Measurements from ENCODE around the gene SMIM41.

Gene SMIM41

DNA sequence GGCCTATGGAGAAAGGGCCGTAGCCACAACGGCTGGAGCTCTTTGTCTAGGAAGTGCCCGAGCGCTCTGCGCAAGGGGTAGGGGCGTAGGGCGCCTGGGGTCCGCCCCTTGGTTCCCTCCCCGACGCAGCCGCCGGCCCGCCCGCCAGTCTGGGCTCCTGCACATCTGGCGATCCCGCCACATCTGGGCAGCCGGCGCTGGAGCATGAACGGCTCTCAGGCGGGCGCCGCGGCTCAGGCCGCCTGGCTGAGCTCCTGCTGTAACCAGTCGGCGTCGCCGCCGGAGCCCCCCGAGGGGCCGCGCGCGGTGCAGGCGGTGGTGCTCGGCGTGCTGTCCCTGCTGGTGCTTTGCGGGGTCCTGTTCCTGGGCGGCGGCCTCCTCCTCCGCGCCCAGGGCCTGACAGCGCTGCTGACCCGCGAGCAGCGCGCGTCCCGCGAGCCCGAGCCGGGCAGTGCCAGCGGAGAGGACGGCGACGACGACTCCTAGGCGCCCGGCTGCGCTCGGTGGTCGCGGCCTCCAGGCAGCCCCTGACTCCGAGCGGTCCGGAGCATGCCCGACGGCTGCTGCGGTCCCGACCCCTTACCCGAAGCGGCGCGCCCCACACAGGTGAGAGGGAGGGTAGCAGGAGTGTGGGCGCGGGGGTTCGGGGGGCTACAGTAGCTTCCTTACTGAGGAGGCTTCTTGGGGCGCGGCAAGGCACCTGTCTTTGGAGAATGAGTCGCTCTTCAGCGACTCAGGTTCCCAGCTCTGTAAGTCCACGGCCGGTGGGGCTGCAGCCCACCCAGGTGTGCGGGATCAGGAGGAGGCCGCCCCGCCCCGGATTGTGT, at the start of gene SMIM41:
Gene SMIM41, plus strand, starts transcription at position 129 of the 827 bp plus-strand sequence. Its CDS starts 76 bp downstream, at position 205.
- Mint-ChIP-seq H3K9me3 (no peaks in the 10 kb centered on the region), H3K4me1 (peaks cover 18% of the 10 kb centered on the region), H3K4me3 (no peak within 1 kb of the TSS), H3K27ac (no peak within 1 kb of the TSS), H3K36me3 (ENCODE audit: low read depth) (peaks cover 22% of the 10 kb centered on the region), H3K27me3 (no peaks in the 10 kb centered on the region)
- DNase-seq (no peak), ATAC-seq (no peak)

DNA sequence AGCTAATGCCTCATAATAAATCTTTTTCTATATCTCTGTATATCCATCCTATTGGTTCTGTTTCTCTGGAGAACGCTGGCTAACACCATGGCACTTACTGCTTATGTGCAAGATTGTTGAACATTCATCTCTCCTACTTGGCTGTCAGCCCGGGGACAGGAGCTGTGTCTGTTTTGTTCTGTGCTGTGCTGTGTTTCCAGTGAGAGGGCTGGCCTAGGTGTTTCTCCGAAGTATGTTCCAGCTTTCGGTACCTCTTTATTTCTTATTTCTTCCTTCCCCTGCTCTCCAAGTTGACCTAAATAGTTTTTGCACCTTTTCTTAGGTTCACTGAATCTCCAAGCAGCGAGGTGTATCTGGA, 47.1 kb upstream of the SMIM41 start:
- no peak for ATAC-seq
- peak overlapping the region; percentile 85 for H3K27ac Mint-ChIP-seq
- peak overlapping the region; percentile 78 for H3K4me3 Mint-ChIP-seq

GRCh38 chr12:52032804-52033445, 46.6 kb upstream of the SMIM41 start:
- ATAC-seq: peak; percentile 90
- H3K4me1 Mint-ChIP-seq: peaks cover 49% of the 10 kb centered on the region
- peak overlapping the region; percentile 78 for H3K4me3 Mint-ChIP-seq
- H3K9me3 Mint-ChIP-seq: no peaks in the 10 kb centered on the region
- no peaks in the 10 kb centered on the region for H3K36me3 Mint-ChIP-seq (ENCODE audit: low read depth)
- H3K27ac Mint-ChIP-seq: peak overlapping the region; percentile 85
- peak; percentile 94 for DNase-seq
- H3K27me3 Mint-ChIP-seq: no peaks in the 10 kb centered on the region

More for the DNA sequence above, 47.1 kb upstream of the SMIM41 start:
- Mint-ChIP-seq H3K4me1 (peaks cover 48% of the 10 kb centered on the region), H3K9me3 (no peaks in the 10 kb centered on the region), H3K36me3 (ENCODE audit: low read depth) (no peaks in the 10 kb centered on the region), H3K27me3 (no peaks in the 10 kb centered on the region)
- no peak for DNase-seq

DNA sequence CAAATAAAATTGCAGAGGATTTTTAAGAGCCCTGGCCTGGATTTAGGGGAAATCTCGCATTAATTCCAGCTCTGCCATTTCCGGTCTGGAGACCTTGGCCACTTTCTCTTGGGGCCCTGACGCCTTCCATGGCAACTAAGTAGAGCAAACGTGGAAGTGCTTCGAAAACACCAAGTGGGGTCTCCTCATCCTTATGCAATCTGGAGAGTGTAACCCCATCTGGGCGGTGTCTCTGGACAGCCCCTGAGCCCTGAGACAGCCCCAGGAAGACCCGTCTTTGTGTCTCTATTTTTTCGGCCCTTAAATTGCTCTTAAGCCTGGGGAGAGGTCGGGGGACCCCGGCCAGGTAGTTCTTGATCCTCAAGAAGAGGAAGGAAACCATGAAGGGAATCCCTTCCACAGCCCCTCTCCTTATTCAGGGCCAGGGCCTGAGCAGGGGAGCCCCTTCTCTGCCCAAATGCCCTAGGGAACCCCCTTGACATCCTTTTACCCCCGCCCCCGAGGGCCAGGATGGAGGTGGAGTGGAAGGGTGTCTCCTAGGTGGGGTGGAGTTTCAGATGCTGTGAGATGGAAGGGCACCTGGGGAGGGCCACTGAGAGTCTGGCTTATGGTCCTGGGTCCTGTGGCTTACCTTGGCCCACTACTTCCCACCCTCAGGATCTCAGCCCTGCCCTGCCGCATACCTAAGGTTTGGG, 45.9 kb upstream of the SMIM41 start:
- peak overlapping the region; percentile 78 for H3K4me3 Mint-ChIP-seq
- no peaks in the 10 kb centered on the region for H3K9me3 Mint-ChIP-seq
- H3K36me3 Mint-ChIP-seq (ENCODE audit: low read depth): peaks cover 4% of the 10 kb centered on the region
- peak overlapping the region; percentile 84 for H3K27ac Mint-ChIP-seq
- H3K27me3 Mint-ChIP-seq: no peaks in the 10 kb centered on the region
- DNase-seq (no peak), ATAC-seq (no peak)
- peaks cover 54% of the 10 kb centered on the region for H3K4me1 Mint-ChIP-seq

- DNase-seq (no peak), ATAC-seq (no peak)
- no peak overlapping the region for H3K4me3 Mint-ChIP-seq
- no peak overlapping the region for H3K27ac Mint-ChIP-seq
- H3K4me1 Mint-ChIP-seq: peaks cover 70% of the 10 kb centered on the region
- H3K27me3 Mint-ChIP-seq: no peaks in the 10 kb centered on the region
- no peaks in the 10 kb centered on the region for H3K9me3 Mint-ChIP-seq
- peaks cover 4% of the 10 kb centered on the region for H3K36me3 Mint-ChIP-seq (ENCODE audit: low read depth)
Measured at GRCh38 chr12:52035190-52035589, 44.3 kb upstream of the SMIM41 start.

- Mint-ChIP-seq H3K36me3 (ENCODE audit: low read depth) (peaks cover 7% of the 10 kb centered on the region), H3K27me3 (no peaks in the 10 kb centered on the region), H3K9me3 (no peaks in the 10 kb centered on the region), H3K4me3 (peak overlapping the region; percentile 64), H3K27ac (peak overlapping the region; percentile 35), H3K4me1 (peaks cover 78% of the 10 kb centered on the region)
- ATAC-seq (no peak), DNase-seq (no peak)
Measured at GRCh38 chr12:52035926-52036325, 43.6 kb upstream of the SMIM41 start.

DNA sequence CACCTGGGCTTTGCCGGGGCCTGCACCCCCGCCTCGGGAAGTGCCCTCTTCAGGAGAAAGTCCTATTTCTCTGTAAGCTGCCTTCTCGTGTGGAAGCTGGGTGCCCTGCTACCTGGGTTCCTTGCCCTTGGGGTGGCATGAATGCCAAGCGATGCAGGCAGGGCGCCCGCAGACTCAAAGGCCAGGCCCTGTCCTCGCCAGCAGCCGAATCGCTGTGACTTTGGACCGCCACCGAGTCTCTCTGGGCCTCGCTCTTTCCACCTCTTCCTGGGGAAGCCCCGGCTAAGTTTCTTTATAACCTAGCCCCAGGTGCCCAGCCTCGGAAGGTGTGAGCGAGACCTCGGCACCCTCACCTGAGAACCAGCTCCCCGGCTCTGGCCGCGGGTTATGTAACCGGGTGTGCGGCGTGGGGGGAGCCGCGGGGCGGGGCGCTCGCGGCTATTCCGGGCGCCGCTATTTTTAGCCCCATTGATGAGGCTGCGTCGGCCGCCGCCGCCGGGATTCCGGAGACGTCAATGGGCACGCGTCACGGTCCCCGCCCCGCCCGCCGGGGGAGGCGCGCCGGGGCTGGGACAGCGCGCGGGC, 42.8 kb upstream of the SMIM41 start:
- DNase-seq: peak; percentile 89
- H3K4me1 Mint-ChIP-seq: peaks cover 85% of the 10 kb centered on the region
- H3K4me3 Mint-ChIP-seq: peak overlapping the region; percentile 64
- H3K9me3 Mint-ChIP-seq: no peaks in the 10 kb centered on the region
- H3K27ac Mint-ChIP-seq: no peak overlapping the region
- ATAC-seq: peak; percentile 48
- peaks cover 8% of the 10 kb centered on the region for H3K36me3 Mint-ChIP-seq (ENCODE audit: low read depth)
- H3K27me3 Mint-ChIP-seq: no peaks in the 10 kb centered on the region

GRCh38 chr12:52037248-52037861, 42.1 kb upstream of the SMIM41 start:
- ATAC-seq: peak; percentile 2
- H3K9me3 Mint-ChIP-seq: no peaks in the 10 kb centered on the region
- peak; percentile 48 for DNase-seq
- H3K4me3 Mint-ChIP-seq: peak overlapping the region; percentile 85
- peaks cover 87% of the 10 kb centered on the region for H3K4me1 Mint-ChIP-seq
- H3K36me3 Mint-ChIP-seq (ENCODE audit: low read depth): peaks cover 13% of the 10 kb centered on the region
- no peaks in the 10 kb centered on the region for H3K27me3 Mint-ChIP-seq
- H3K27ac Mint-ChIP-seq: peak overlapping the region; percentile 79

GRCh38 chr12:52038447-52038846, 41.1 kb upstream of the SMIM41 start:
- no peaks in the 10 kb centered on the region for H3K27me3 Mint-ChIP-seq
- H3K27ac Mint-ChIP-seq: peak overlapping the region; percentile 79
- ATAC-seq: no peak
- peaks cover 17% of the 10 kb centered on the region for H3K36me3 Mint-ChIP-seq (ENCODE audit: low read depth)
- DNase-seq: no peak
- H3K9me3 Mint-ChIP-seq: no peaks in the 10 kb centered on the region
- peaks cover 82% of the 10 kb centered on the region for H3K4me1 Mint-ChIP-seq
- H3K4me3 Mint-ChIP-seq: peak overlapping the region; percentile 85

- no peaks in the 10 kb centered on the region for H3K9me3 Mint-ChIP-seq
- DNase-seq (no peak), ATAC-seq (no peak)
- peaks cover 68% of the 10 kb centered on the region for H3K4me1 Mint-ChIP-seq
- H3K27ac Mint-ChIP-seq: no peak overlapping the region
- peaks cover 26% of the 10 kb centered on the region for H3K36me3 Mint-ChIP-seq (ENCODE audit: low read depth)
- no peaks in the 10 kb centered on the region for H3K27me3 Mint-ChIP-seq
- H3K4me3 Mint-ChIP-seq: peak overlapping the region; percentile 40
Measured at GRCh38 chr12:52041035-52041434, 38.5 kb upstream of the SMIM41 start.

DNA sequence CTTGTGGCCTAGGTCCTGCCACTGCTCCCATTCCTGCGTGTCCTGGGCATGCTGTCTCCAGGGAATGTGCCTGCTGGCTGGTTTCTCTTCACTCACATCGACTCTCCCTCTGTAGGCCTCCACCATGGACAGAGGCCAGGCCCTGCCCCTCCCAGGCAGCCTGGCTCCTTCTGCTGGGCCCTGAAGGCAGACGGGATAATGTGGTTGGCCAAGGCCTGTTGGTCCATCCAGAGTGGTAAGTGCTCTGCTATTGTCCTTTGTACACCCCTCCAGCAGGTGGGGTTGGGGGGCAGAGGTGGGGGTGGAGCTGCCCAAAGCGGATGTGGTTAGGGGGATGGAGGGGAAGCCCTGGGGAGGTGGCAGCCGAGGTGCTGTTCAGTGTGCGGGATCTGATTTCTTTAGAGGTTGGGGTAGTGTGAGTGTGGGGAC, 37.8 kb upstream of the SMIM41 start:
- no peaks in the 10 kb centered on the region for H3K9me3 Mint-ChIP-seq
- H3K27me3 Mint-ChIP-seq: no peaks in the 10 kb centered on the region
- H3K4me3 Mint-ChIP-seq: peak overlapping the region; percentile 66
- peaks cover 28% of the 10 kb centered on the region for H3K36me3 Mint-ChIP-seq (ENCODE audit: low read depth)
- H3K4me1 Mint-ChIP-seq: peaks cover 66% of the 10 kb centered on the region
- DNase-seq (peak; percentile 63), ATAC-seq (peak; percentile 38)
- H3K27ac Mint-ChIP-seq: peak overlapping the region; percentile 67

DNA sequence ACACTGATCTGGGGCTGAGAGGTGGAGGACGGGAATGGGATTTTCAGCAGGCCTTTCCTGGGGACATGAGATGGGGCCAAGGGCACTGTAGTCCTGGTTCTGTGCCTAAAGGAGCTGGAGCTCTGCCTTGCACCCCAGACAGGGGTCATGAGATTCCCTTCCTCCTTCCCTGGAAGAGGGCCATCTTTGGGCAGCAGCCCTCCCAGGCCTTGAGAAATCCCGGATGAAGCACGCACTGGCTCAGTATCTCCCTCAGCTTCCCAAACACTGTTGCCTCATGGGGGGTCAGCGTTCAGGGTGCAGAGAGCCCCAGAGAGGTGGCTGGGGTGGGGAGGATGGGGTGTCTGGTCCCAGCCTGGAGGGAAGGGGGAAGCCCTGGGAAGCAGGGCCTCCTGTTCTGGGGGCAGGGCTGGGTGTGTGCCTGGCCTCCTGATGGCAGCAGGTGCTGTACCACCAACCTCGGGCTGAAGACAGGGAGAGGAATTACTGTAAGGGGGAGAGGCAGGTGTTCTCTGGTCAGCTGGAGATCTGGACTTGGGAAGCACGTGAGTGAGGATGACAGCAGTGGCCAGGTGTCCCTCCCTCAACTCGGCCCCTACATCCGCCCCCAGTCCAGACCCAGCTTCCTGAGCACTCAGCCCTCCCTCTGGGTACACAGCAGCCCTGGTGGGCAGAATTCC, 36.7 kb upstream of the SMIM41 start:
- Mint-ChIP-seq H3K27ac (peak overlapping the region; percentile 67), H3K36me3 (ENCODE audit: low read depth) (peaks cover 31% of the 10 kb centered on the region), H3K9me3 (no peaks in the 10 kb centered on the region), H3K4me3 (peak overlapping the region; percentile 66), H3K27me3 (no peaks in the 10 kb centered on the region), H3K4me1 (peaks cover 65% of the 10 kb centered on the region)
- DNase-seq (no peak), ATAC-seq (no peak)

- Mint-ChIP-seq H3K4me3 (no peak overlapping the region), H3K4me1 (peaks cover 59% of the 10 kb centered on the region), H3K27ac (no peak overlapping the region), H3K36me3 (ENCODE audit: low read depth) (peaks cover 27% of the 10 kb centered on the region), H3K27me3 (no peaks in the 10 kb centered on the region), H3K9me3 (no peaks in the 10 kb centered on the region)
- DNase-seq (no peak), ATAC-seq (no peak)
Measured at GRCh38 chr12:52043386-52044212, 35.9 kb upstream of the SMIM41 start.
